GM21423 (cell line): ENCODE measurements around the gene HNRNPR.
"Not testable (repeated sequence)": the region's sequence is repeated elsewhere in the genome, so short reads cannot be mapped to it uniquely, and the experiment has no call there.

Experiments
- ATAC-seq: cut with Tn5 transposase; IDR thresholded peaks from one replicate; pipeline ENCODE4 v1.9.1; 2021; ENCODE audit warnings: mild to moderate bottlenecking, moderate library complexity; ENCODE audit not compliant: unreplicated experiment

HNRNPR gene

GRCh38 chr1:23257371-23257770 lies 86.7 kb downstream of the HNRNPR start:
- not testable (repeated sequence) for ATAC-seq
